AG09309 (cell line): ENCODE measurements around the gene CRYGN.

Experiments
- DNase-seq: peaks from one replicate; pipeline ENCODE4 v3.0.0-alpha.2; 2010; ENCODE audit warnings: low read depth
- H3K4me3 ChIP-seq: 2 replicates; pipeline ENCODE4 v1.5.1; 2011; ENCODE audit warnings: mild to moderate bottlenecking, low read depth, low read length, moderate library complexity; ENCODE audit not compliant: control insufficient read depth
- CTCF ChIP-seq: IDR thresholded peaks from 2 replicates; pipeline ENCODE4 v1.5.1; 2011; ENCODE audit warnings: mild to moderate bottlenecking, low read depth, low read length, inconsistent platforms; ENCODE audit not compliant: insufficient read depth, control insufficient read depth; ENCODE audit errors: missing control alignments

Gene CRYGN

GRCh38 chr7:151483711-151483983, 43.7 kb upstream of the CRYGN start:
- no peak overlapping the region for H3K4me3 ChIP-seq
- no peak for TF ChIP-seq CTCF
- DNase-seq: no peak

- no peak for TF ChIP-seq CTCF
- no peak overlapping the region for H3K4me3 ChIP-seq
- no peak for DNase-seq
Measured at GRCh38 chr7:151482883-151483710, 43.2 kb upstream of the CRYGN start.

GRCh38 chr7:151481650-151482505, 41.9 kb upstream of the CRYGN start:
- no peak for TF ChIP-seq CTCF
- no peak overlapping the region for H3K4me3 ChIP-seq
- DNase-seq: no peak

GRCh38 chr7:151477867-151478266, 37.9 kb upstream of the CRYGN start:
- no peak overlapping the region for H3K4me3 ChIP-seq
- DNase-seq: no peak
- no peak for TF ChIP-seq CTCF

DNA sequence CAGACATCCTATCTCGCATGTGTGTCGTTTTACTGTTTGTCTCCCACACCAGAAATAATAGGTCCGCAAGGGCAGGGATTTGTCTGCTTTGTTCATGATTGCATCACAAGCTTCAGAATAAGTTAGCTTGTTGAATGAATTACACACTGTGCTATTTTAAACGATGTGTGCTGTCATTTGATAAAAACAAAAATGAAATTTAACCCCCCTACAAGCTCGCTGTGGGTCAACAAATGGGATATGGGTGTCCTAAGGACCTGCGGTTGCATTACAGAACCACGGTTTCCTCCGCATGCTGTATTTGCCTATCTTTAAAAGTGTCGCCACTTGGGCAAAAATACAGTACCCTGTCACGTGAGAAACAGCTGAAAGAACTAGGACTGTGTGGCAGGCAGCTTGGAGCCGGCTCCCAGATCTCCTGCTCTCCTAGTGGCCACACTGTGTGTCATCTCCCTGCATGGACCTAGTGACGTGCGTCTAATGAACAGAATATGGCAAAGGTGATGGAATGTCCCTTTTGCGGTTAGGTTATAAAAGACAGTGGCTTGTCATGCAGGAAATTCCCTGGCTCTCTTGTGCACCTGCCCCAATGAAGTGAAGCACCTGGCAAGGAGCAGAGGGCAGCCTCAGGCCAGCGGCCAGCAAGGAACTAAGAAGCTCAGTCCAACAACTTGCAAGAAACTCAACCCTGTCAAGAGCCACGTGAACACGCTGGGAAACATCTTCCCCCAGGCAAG, 32.9 kb upstream of the CRYGN start:
- no peak for TF ChIP-seq CTCF
- no peak overlapping the region for H3K4me3 ChIP-seq
- no peak for DNase-seq

DNA sequence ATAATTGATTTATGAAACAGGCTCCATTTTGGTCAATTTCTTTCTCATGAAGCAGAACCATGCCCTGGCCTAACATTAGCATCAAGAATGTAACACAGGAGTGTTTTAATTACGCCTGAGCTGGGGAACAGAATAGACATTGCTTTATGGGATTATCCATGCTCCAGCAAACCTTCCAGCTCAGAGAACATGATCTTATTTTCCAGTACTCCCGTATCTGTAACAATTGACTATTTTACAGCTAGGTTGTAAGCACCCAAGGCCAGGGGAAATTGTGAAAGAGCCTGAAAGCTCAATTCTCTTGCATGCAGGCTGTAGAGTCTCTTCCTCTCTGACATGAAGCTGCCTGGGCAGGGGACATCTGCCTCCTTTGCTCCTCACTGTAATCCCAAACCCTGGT, 30.8 kb upstream of the CRYGN start:
- TF ChIP-seq CTCF: no peak
- DNase-seq: no peak
- H3K4me3 ChIP-seq: no peak overlapping the region
